ENCODE data around the gene RGS9.
A peak's percentile ranks its signal among the peaks of the same experiment; 100 is the strongest.

Gene RGS9

GRCh38 chr17:65222214-65222738 is 85.1 kb downstream of the RGS9 start:
- DNase-seq = no peak

GRCh38 chr17:65225061-65225460 is 87.9 kb downstream of the RGS9 start:
- DNase-seq = no peak

GRCh38 chr17:65226227-65226626 is 89.1 kb downstream of the RGS9 start:
- no peak for DNase-seq

- no peak for DNase-seq
Measured at GRCh38 chr17:65227637-65228036, 90.5 kb downstream of the RGS9 start.

GRCh38 chr17:65228287-65228686 is 91.1 kb downstream of the RGS9 start:
- no peak for DNase-seq

- DNase-seq = peak; percentile 87
Measured at GRCh38 chr17:65228734-65229620, 91.8 kb downstream of the RGS9 start.

- DNase-seq = no peak
Measured at GRCh38 chr17:65229621-65229995, 92.4 kb downstream of the RGS9 start.

- DNase-seq = no peak
Measured at GRCh38 chr17:65230040-65230439, 92.9 kb downstream of the RGS9 start.

- no peak for DNase-seq
Measured at GRCh38 chr17:65231086-65231485, 93.9 kb downstream of the RGS9 start.

- DNase-seq = peak; percentile 82
Measured at GRCh38 chr17:65231662-65232335, 94.6 kb downstream of the RGS9 start.

GRCh38 chr17:65235284-65235683 is 98.1 kb downstream of the RGS9 start:
- DNase-seq = peak; percentile 40

- DNase-seq = no peak
Measured at GRCh38 chr17:65236321-65236720, 99.2 kb downstream of the RGS9 start.

GRCh38 chr17:65243838-65244625 is 106.9 kb downstream of the RGS9 start:
- peak; percentile 75 for DNase-seq

GRCh38 chr17:65246252-65246651 is 109.1 kb downstream of the RGS9 start:
- DNase-seq = no peak

- DNase-seq = no peak
Measured at GRCh38 chr17:65249774-65250173, 112.6 kb downstream of the RGS9 start.

- no peak for DNase-seq
Measured at GRCh38 chr17:65254166-65254565, 117.0 kb downstream of the RGS9 start.

GRCh38 chr17:65259281-65259680 is 122.1 kb downstream of the RGS9 start:
- no peak for DNase-seq

GRCh38 chr17:65259696-65260485 is 122.7 kb downstream of the RGS9 start:
- DNase-seq = no peak

- no peak for DNase-seq
Measured at GRCh38 chr17:65260626-65261025, 123.5 kb downstream of the RGS9 start.

- DNase-seq = no peak
Measured at GRCh38 chr17:65261152-65261551, 124.0 kb downstream of the RGS9 start.

- DNase-seq = no peak
Measured at GRCh38 chr17:65261682-65262636, 124.8 kb downstream of the RGS9 start.
